Activated CD4-positive, alpha-beta memory T cell treated with anti-CD3 and anti-CD28 coated beads, Interleukin-2, amount 10 ng/mL, durations not matched to agents 7 days and 5 days (primary cell): Measurements from ENCODE around the gene TMEM63B. TPM values are rescaled to one million over a fixed set of nuclear protein-coding genes. Genes with fewer than 3 reads are reported as not detected.
"Not testable (repeated sequence)": the region's sequence is repeated elsewhere in the genome, so short reads cannot be mapped to it uniquely, and the experiment has no call there.

Experiments
- CTCF ChIA-PET: fragments of 350-600 bp; sonication (Branson Sonifier 250); formaldehyde crosslinking; loops from one replicate; lab custom pipeline; 2021; ENCODE audit warnings: antibody characterized with exemption, inconsistent platforms; lab: Charles Lee
- POLR2A ChIA-PET: fragments of 350-600 bp; sonication (Branson Sonifier 250); formaldehyde crosslinking; loops from one replicate; lab custom pipeline; 2021; ENCODE audit warnings: antibody characterized with exemption; lab: Charles Lee
- DNase-seq: peaks from one replicate; pipeline ENCODE4 v3.0.0-alpha.2; 2020
- H3K27ac Mint-ChIP-seq: one replicate; pipeline ENCODE4 v1.8.0; 2021; ENCODE audit warnings: mild to moderate bottlenecking, mixed read lengths
- H3K27me3 Mint-ChIP-seq: one replicate; pipeline ENCODE4 v1.8.0; 2021; ENCODE audit warnings: mixed read lengths
- H3K36me3 Mint-ChIP-seq: one replicate; pipeline ENCODE4 v1.8.0; 2021; ENCODE audit warnings: low read depth, mixed read lengths
- H3K4me1 Mint-ChIP-seq: one replicate; pipeline ENCODE4 v1.8.0; 2021; ENCODE audit warnings: mixed read lengths
- H3K4me3 Mint-ChIP-seq: one replicate; pipeline ENCODE4 v1.8.0; 2021; ENCODE audit warnings: mild to moderate bottlenecking, mixed read lengths
- H3K9me3 Mint-ChIP-seq: one replicate; pipeline ENCODE4 v1.8.0; 2021; ENCODE audit warnings: mixed read lengths
- total RNA-seq, 2 experiments: library from RNA; stranded (reverse); gene quantifications; one replicate each; pipeline ENCODE4 v1.2.3, GENCODE V29; 2021

TMEM63B gene
- total RNA-seq, 2 experiments from 2014 or later: 14.7 to 15.5 TPM

GRCh38 chr6:44183783-44184182 lies 56.4 kb downstream of the TMEM63B start:
- Mint-ChIP-seq H3K36me3 (no peaks in the 10 kb centered on the region), H3K4me1 (peaks cover 6% of the 10 kb centered on the region), H3K9me3 (no peaks in the 10 kb centered on the region), H3K4me3 (no peak overlapping the region), H3K27me3 (peaks cover 1% of the 10 kb centered on the region), H3K27ac (no peak overlapping the region)
- DNase-seq: no peak
- ChIA-PET CTCF (interaction anchor here (1.0 kb wide), 1 partner anchor 54 kb away, joined by 3 read pairs; no protein-coding TSS in a partner anchor), POLR2A (no interaction called here)

- H3K36me3 Mint-ChIP-seq, H3K4me1 Mint-ChIP-seq, H3K9me3 Mint-ChIP-seq, DNase-seq, H3K27me3 Mint-ChIP-seq, H3K4me3 Mint-ChIP-seq, H3K27ac Mint-ChIP-seq, POLR2A ChIA-PET: not testable (repeated sequence)
- CTCF ChIA-PET: interaction anchor here (0.6 to 2.0 kb wide), 2 partner anchors 8 to 13 kb away, joined by 3 to 5 read pairs; no protein-coding TSS in a partner anchor
Measured at GRCh38 chr6:44185356-44185755, 58.0 kb downstream of the TMEM63B start.

GRCh38 chr6:44185953-44186634 lies 58.7 kb downstream of the TMEM63B start:
- peaks cover 1% of the 10 kb centered on the region for H3K27me3 Mint-ChIP-seq
- no peak for DNase-seq
- CTCF ChIA-PET: interaction anchor here (0.6 to 2.0 kb wide), 3 partner anchors 9 to 90 kb away, joined by 3 to 5 read pairs (median 3); no protein-coding TSS in a partner anchor
- no peaks in the 10 kb centered on the region for H3K9me3 Mint-ChIP-seq
- H3K4me1 Mint-ChIP-seq: peaks cover 6% of the 10 kb centered on the region
- no peak overlapping the region for H3K4me3 Mint-ChIP-seq
- POLR2A ChIA-PET: no interaction called here
- H3K27ac Mint-ChIP-seq: no peak overlapping the region
- no peaks in the 10 kb centered on the region for H3K36me3 Mint-ChIP-seq

GRCh38 chr6:44186635-44187025 lies 59.3 kb downstream of the TMEM63B start:
- no peak for DNase-seq
- Mint-ChIP-seq H3K4me1 (peaks cover 6% of the 10 kb centered on the region), H3K4me3 (no peak overlapping the region), H3K36me3 (no peaks in the 10 kb centered on the region), H3K27me3 (peaks cover 1% of the 10 kb centered on the region), H3K9me3 (no peaks in the 10 kb centered on the region), H3K27ac (no peak overlapping the region)
- CTCF ChIA-PET: interaction anchor here (1.4 to 2.0 kb wide), 2 partner anchors 14 to 91 kb away, joined by 3 to 5 read pairs; no protein-coding TSS in a partner anchor
- POLR2A ChIA-PET: no interaction called here

GRCh38 chr6:44188819-44189218 lies 61.5 kb downstream of the TMEM63B start:
- POLR2A ChIA-PET: no interaction called here
- H3K27me3 Mint-ChIP-seq: peaks cover 1% of the 10 kb centered on the region
- H3K9me3 Mint-ChIP-seq: no peaks in the 10 kb centered on the region
- H3K4me1 Mint-ChIP-seq: peaks cover 9% of the 10 kb centered on the region
- CTCF ChIA-PET: no interaction called here
- no peak for DNase-seq
- no peak overlapping the region for H3K4me3 Mint-ChIP-seq
- no peak overlapping the region for H3K27ac Mint-ChIP-seq
- no peaks in the 10 kb centered on the region for H3K36me3 Mint-ChIP-seq

GRCh38 chr6:44189257-44189656 lies 61.9 kb downstream of the TMEM63B start:
- Mint-ChIP-seq H3K27ac (no peak overlapping the region), H3K9me3 (no peaks in the 10 kb centered on the region)

GRCh38 chr6:44190715-44191114 lies 63.4 kb downstream of the TMEM63B start:
- Mint-ChIP-seq H3K4me3 (no peak overlapping the region), H3K36me3 (no peaks in the 10 kb centered on the region), H3K4me1 (peaks cover 9% of the 10 kb centered on the region), H3K9me3 (no peaks in the 10 kb centered on the region), H3K27me3 (peaks cover 1% of the 10 kb centered on the region), H3K27ac (no peak overlapping the region)
- ChIA-PET POLR2A (no interaction called here), CTCF (interaction anchor here (0.9 kb wide), 1 partner anchor 38 kb away, joined by 3 read pairs; no protein-coding TSS in a partner anchor)
- no peak for DNase-seq

More at GRCh38 chr6:44189257-44189656, 61.9 kb downstream of the TMEM63B start:
- Mint-ChIP-seq H3K27me3 (peaks cover 1% of the 10 kb centered on the region), H3K36me3 (no peaks in the 10 kb centered on the region), H3K4me1 (peaks cover 9% of the 10 kb centered on the region), H3K4me3 (no peak overlapping the region)
- no peak for DNase-seq
- POLR2A ChIA-PET: no interaction called here
- CTCF ChIA-PET: no interaction called here

GRCh38 chr6:44192428-44193041 lies 65.2 kb downstream of the TMEM63B start:
- Mint-ChIP-seq H3K4me1 (peaks cover 4% of the 10 kb centered on the region), H3K9me3 (no peaks in the 10 kb centered on the region), H3K4me3 (no peak overlapping the region), H3K27ac (no peak overlapping the region), H3K36me3 (no peaks in the 10 kb centered on the region), H3K27me3 (peaks cover 1% of the 10 kb centered on the region)
- ChIA-PET CTCF (interaction anchor here (0.6 kb wide), 1 partner anchor 885 kb away, joined by 4 read pairs; no protein-coding TSS in a partner anchor), POLR2A (no interaction called here)
- DNase-seq: no peak

GRCh38 chr6:44193307-44193910 lies 66.1 kb downstream of the TMEM63B start:
- ChIA-PET CTCF (no interaction called here), POLR2A (no interaction called here)
- Mint-ChIP-seq H3K4me1 (peaks cover 4% of the 10 kb centered on the region), H3K27ac (no peak overlapping the region), H3K9me3 (no peaks in the 10 kb centered on the region), H3K36me3 (no peaks in the 10 kb centered on the region), H3K27me3 (no peaks in the 10 kb centered on the region), H3K4me3 (no peak overlapping the region)
- no peak for DNase-seq

- H3K9me3 Mint-ChIP-seq: no peaks in the 10 kb centered on the region
- CTCF ChIA-PET: no interaction called here
- POLR2A ChIA-PET: no interaction called here
- peaks cover 4% of the 10 kb centered on the region for H3K4me1 Mint-ChIP-seq
- H3K4me3 Mint-ChIP-seq: no peak overlapping the region
- H3K27ac Mint-ChIP-seq: no peak overlapping the region
- no peaks in the 10 kb centered on the region for H3K27me3 Mint-ChIP-seq
- H3K36me3 Mint-ChIP-seq: no peaks in the 10 kb centered on the region
- no peak for DNase-seq
Measured at GRCh38 chr6:44194326-44194725, 67.0 kb downstream of the TMEM63B start.

- H3K27ac Mint-ChIP-seq, POLR2A ChIA-PET, H3K36me3 Mint-ChIP-seq, H3K4me1 Mint-ChIP-seq, H3K27me3 Mint-ChIP-seq, DNase-seq, CTCF ChIA-PET, H3K4me3 Mint-ChIP-seq, H3K9me3 Mint-ChIP-seq: not testable (repeated sequence)
Measured at GRCh38 chr6:44196351-44196750, 69.0 kb downstream of the TMEM63B start.

- Mint-ChIP-seq H3K27me3 (no peaks in the 10 kb centered on the region), H3K4me3 (no peak overlapping the region), H3K36me3 (no peaks in the 10 kb centered on the region), H3K9me3 (no peaks in the 10 kb centered on the region), H3K27ac (no peak overlapping the region), H3K4me1 (no peaks in the 10 kb centered on the region)
- CTCF ChIA-PET: no interaction called here
- POLR2A ChIA-PET: no interaction called here
- no peak for DNase-seq
Measured at GRCh38 chr6:44198684-44199083, 71.3 kb downstream of the TMEM63B start.

GRCh38 chr6:44199883-44200282 lies 72.5 kb downstream of the TMEM63B start:
- Mint-ChIP-seq H3K36me3 (no peaks in the 10 kb centered on the region), H3K4me3 (no peak overlapping the region), H3K27ac (no peak overlapping the region), H3K27me3 (peaks cover 1% of the 10 kb centered on the region), H3K9me3 (no peaks in the 10 kb centered on the region), H3K4me1 (no peaks in the 10 kb centered on the region)
- ChIA-PET CTCF (no interaction called here), POLR2A (no interaction called here)
- DNase-seq: no peak
